ENCODE data around the gene HSPB6. TPM values are rescaled to one million over a fixed set of nuclear protein-coding genes. Genes with fewer than 3 reads are reported as not detected.

Gene HSPB6
- total RNA-seq, 1 donor from 2014 or later = 5.0 TPM

Other genes with a start within 250 kb of the HSPB6 start
- 1.3 to 2.1 TPM in 2 of 3 replicates, not detected in the other for gene DMKN, start 243.4 kb downstream of the HSPB6 start, total RNA-seq
- 0.30 to 0.56 TPM (median 0.36 TPM) in 3 replicates for gene SBSN, start 228.7 kb downstream of the HSPB6 start, total RNA-seq
- gene GAPDHS, start 223.6 kb downstream of the HSPB6 start, total RNA-seq = not detected in 3 replicates
- 86.3 to 105 TPM (median 90.9 TPM) in 3 replicates for gene TMEM147, start 211.4 kb downstream of the HSPB6 start, total RNA-seq
- not detected in 3 replicates for gene ATP4A, start 193.4 kb downstream of the HSPB6 start, total RNA-seq
- not detected in 3 replicates for gene PMIS2, start 170.9 kb downstream of the HSPB6 start, total RNA-seq
- gene HAUS5, start 144.3 kb downstream of the HSPB6 start, total RNA-seq = 7.7 to 17.2 TPM (median 8.4 TPM) in 3 replicates
- 75.4 to 92.2 TPM (median 91.3 TPM) in 3 replicates for gene RBM42, start 128.0 kb downstream of the HSPB6 start, total RNA-seq
- gene ETV2, start 115.3 kb downstream of the HSPB6 start, total RNA-seq = 1.5 to 1.7 TPM (median 1.6 TPM) in 3 replicates
- gene COX6B1, start 108.7 kb downstream of the HSPB6 start, total RNA-seq = 266 to 279 TPM (median 268 TPM) in 3 replicates
- 0.65 TPM in 1 of 3 replicates, not detected in the others for gene UPK1A, start 90.5 kb downstream of the HSPB6 start, total RNA-seq
- not detected in 3 replicates for gene ZBTB32, start 52.5 kb downstream of the HSPB6 start, total RNA-seq
- 27.3 to 31.5 TPM (median 30.8 TPM) in 3 replicates for gene KMT2B, start 39.0 kb downstream of the HSPB6 start, total RNA-seq
- 0.59 to 1.4 TPM (median 0.99 TPM) in 3 replicates for gene IGFLR1, start 14.6 kb downstream of the HSPB6 start, total RNA-seq
- gene U2AF1L4, start 11.6 kb downstream of the HSPB6 start, total RNA-seq = 22.9 to 28.8 TPM (median 24.7 TPM) in 3 replicates
- 59.9 to 71.1 TPM (median 61.8 TPM) in 3 replicates for gene PSENEN, start 11.4 kb downstream of the HSPB6 start, total RNA-seq
- gene LIN37, start 8.5 kb downstream of the HSPB6 start, total RNA-seq = 11.9 to 18.6 TPM (median 13.5 TPM) in 3 replicates
- gene PROSER3, start 1.1 kb upstream of the HSPB6 start, total RNA-seq = 17.4 to 24.6 TPM (median 20.3 TPM) in 3 replicates
- 8.5 to 14.6 TPM (median 12.0 TPM) in 3 replicates for gene ARHGAP33, start 18.5 kb upstream of the HSPB6 start, total RNA-seq
- not detected in 3 replicates for gene PRODH2, start 55.8 kb upstream of the HSPB6 start, total RNA-seq
- gene NPHS1, start 95.5 kb upstream of the HSPB6 start, total RNA-seq = not detected in 3 replicates
- 0.22 TPM in 1 of 3 replicates, not detected in the others for gene KIRREL2, start 99.9 kb upstream of the HSPB6 start, total RNA-seq
- gene APLP1, start 111.5 kb upstream of the HSPB6 start, total RNA-seq = 31.7 to 76.4 TPM (median 66.8 TPM) in 3 replicates
- gene NFKBID, start 143.5 kb upstream of the HSPB6 start, total RNA-seq = 4.4 to 5.0 TPM (median 4.4 TPM) in 3 replicates
- 0.50 to 1.0 TPM in 2 of 3 replicates, not detected in the other for gene HCST, start 145.5 kb upstream of the HSPB6 start, total RNA-seq
- gene TYROBP, start 151.3 kb upstream of the HSPB6 start, total RNA-seq = not detected in 3 replicates
- 18.4 to 23.3 TPM (median 21.0 TPM) in 3 replicates for gene LRFN3, start 179.3 kb upstream of the HSPB6 start, total RNA-seq
- 10.8 to 12.0 TPM (median 11.2 TPM) in 3 replicates for gene SDHAF1, start 238.2 kb upstream of the HSPB6 start, total RNA-seq